Activated naive CD8-positive, alpha-beta T cell treated with anti-CD3 and anti-CD28 coated beads, Interleukin-2, amount 10 ng/mL, durations not matched to agents 7 days and 5 days (primary cell): Measurements from ENCODE around the gene NPC1L1. TPM values are rescaled to one million over a fixed set of nuclear protein-coding genes. Genes with fewer than 3 reads are reported as not detected.
A peak's percentile ranks its signal among the peaks of the same experiment; 100 is the strongest.
"Not testable (repeated sequence)": the region's sequence is repeated elsewhere in the genome, so short reads cannot be mapped to it uniquely, and the experiment has no call there.

Experiments used
- ATAC-seq: fragments of 150-1000 bp; cut with Tn5 transposase; one replicate; pipeline ENCODE4 v1.10.0; 2021; ENCODE audit warnings: low read depth, moderate library complexity
- POLR2A ChIA-PET: fragments of 350-600 bp; sonication (Branson Sonifier 250); formaldehyde crosslinking; loops from one replicate; lab custom pipeline; 2021; ENCODE audit warnings: antibody characterized with exemption; lab: Charles Lee
- DNase-seq: peaks from one replicate; pipeline ENCODE4 v3.0.0; 2021
- H3K27ac Mint-ChIP-seq: one replicate; pipeline ENCODE4 v1.8.0; 2022; ENCODE audit warnings: mild to moderate bottlenecking, mixed read lengths
- H3K27me3 Mint-ChIP-seq: one replicate; pipeline ENCODE4 v1.8.0; 2022; ENCODE audit warnings: mild to moderate bottlenecking, moderate library complexity, mixed read lengths
- H3K36me3 Mint-ChIP-seq: one replicate; pipeline ENCODE4 v1.8.0; 2021; ENCODE audit warnings: mild to moderate bottlenecking, mixed read lengths
- H3K4me1 Mint-ChIP-seq: one replicate; pipeline ENCODE4 v1.8.0; 2021; ENCODE audit warnings: mixed read lengths
- H3K4me3 Mint-ChIP-seq: one replicate; pipeline ENCODE4 v1.8.0; 2022; ENCODE audit warnings: mild to moderate bottlenecking, moderate library complexity, mixed read lengths
- H3K9me3 Mint-ChIP-seq: one replicate; pipeline ENCODE4 v1.8.0; 2021; ENCODE audit warnings: mixed read lengths
- total RNA-seq, 2 experiments: library from RNA; stranded (reverse); gene quantifications; one replicate each; pipeline ENCODE4 v1.2.3, GENCODE V29; 2021

NPC1L1 gene
- total RNA-seq, 2 experiments from 2014 or later = 0.11 TPM; not detected in 1

GRCh38 chr7:44573464-44574286 lies 32.5 kb upstream of the NPC1L1 start, which contains the start of gene DDX56:
Gene DDX56, minus strand, starts transcription at chr7:44573908. Its CDS starts 13 bp downstream, at chr7:44573895.
- ATAC-seq (peak; percentile 97), DNase-seq (peak; percentile 90)
- Mint-ChIP-seq H3K36me3 (peaks cover 33% of the 10 kb centered on the region), H3K27ac (peak within 1 kb of the TSS; percentile 95), H3K4me1 (peaks cover 23% of the 10 kb centered on the region), H3K27me3 (no peaks in the 10 kb centered on the region), H3K4me3 (peak within 1 kb of the TSS; percentile 96), H3K9me3 (no peaks in the 10 kb centered on the region)
- POLR2A ChIA-PET = interaction anchor here (0.5 to 2.5 kb wide), 17 partner anchors 8 to 402 kb away, joined by 3 to 25 read pairs (median 4); partner anchors contain the start of genes H2AZ2, NUDCD3, OGDH and PURB

GRCh38 chr7:44572771-44573170 lies 31.6 kb upstream of the NPC1L1 start:
- Mint-ChIP-seq H3K36me3 (peaks cover 27% of the 10 kb centered on the region), H3K4me3 (peak overlapping the region; percentile 96), H3K27me3 (no peaks in the 10 kb centered on the region), H3K9me3 (no peaks in the 10 kb centered on the region), H3K27ac (peak overlapping the region; percentile 95), H3K4me1 (peaks cover 23% of the 10 kb centered on the region)
- POLR2A ChIA-PET = interaction anchor here (1.0 to 2.5 kb wide), 7 partner anchors 7 to 539 kb away, joined by 3 to 25 read pairs (median 7); partner anchors contain the start of genes H2AZ2, NUDCD3, TBRG4 and TMED4
- DNase-seq = no peak
- no peak for ATAC-seq

- H3K4me1 Mint-ChIP-seq = peaks cover 22% of the 10 kb centered on the region
- POLR2A ChIA-PET = interaction anchor here (1.5 kb wide), 1 partner anchor 12 kb away, joined by 4 read pairs; the partner anchor contains the start of gene TMED4
- no peaks in the 10 kb centered on the region for H3K27me3 Mint-ChIP-seq
- no peak for DNase-seq
- no peak overlapping the region for H3K27ac Mint-ChIP-seq
- H3K9me3 Mint-ChIP-seq = no peaks in the 10 kb centered on the region
- ATAC-seq = no peak
- H3K36me3 Mint-ChIP-seq = peaks cover 24% of the 10 kb centered on the region
- no peak overlapping the region for H3K4me3 Mint-ChIP-seq
Observed at GRCh38 chr7:44569959-44570358, 28.8 kb upstream of the NPC1L1 start.

- POLR2A ChIA-PET = no interaction called here
Observed at GRCh38 chr7:44568771-44569560, 27.8 kb upstream of the NPC1L1 start.

GRCh38 chr7:44567884-44568283 lies 26.8 kb upstream of the NPC1L1 start:
- no peak for ATAC-seq
- Mint-ChIP-seq H3K27me3 (no peaks in the 10 kb centered on the region), H3K4me1 (peaks cover 15% of the 10 kb centered on the region), H3K36me3 (peaks cover 30% of the 10 kb centered on the region), H3K9me3 (no peaks in the 10 kb centered on the region), H3K4me3 (no peak overlapping the region), H3K27ac (no peak overlapping the region)
- POLR2A ChIA-PET = no interaction called here
- DNase-seq = no peak

More at GRCh38 chr7:44568771-44569560, 27.8 kb upstream of the NPC1L1 start:
- Mint-ChIP-seq H3K4me1 (peaks cover 19% of the 10 kb centered on the region), H3K27ac (peak overlapping the region; percentile 40), H3K36me3 (peaks cover 32% of the 10 kb centered on the region), H3K27me3 (no peaks in the 10 kb centered on the region), H3K4me3 (no peak overlapping the region), H3K9me3 (no peaks in the 10 kb centered on the region)
- DNase-seq = no peak
- no peak for ATAC-seq

- Mint-ChIP-seq H3K27ac (no peak overlapping the region), H3K9me3 (no peaks in the 10 kb centered on the region), H3K4me3 (no peak overlapping the region), H3K4me1 (peaks cover 9% of the 10 kb centered on the region), H3K36me3 (peaks cover 24% of the 10 kb centered on the region), H3K27me3 (no peaks in the 10 kb centered on the region)
- POLR2A ChIA-PET = no interaction called here
- DNase-seq (no peak), ATAC-seq (no peak)
Observed at GRCh38 chr7:44566680-44567079, 25.6 kb upstream of the NPC1L1 start.

GRCh38 chr7:44565795-44566559 lies 24.8 kb upstream of the NPC1L1 start:
- peaks cover 21% of the 10 kb centered on the region for H3K36me3 Mint-ChIP-seq
- H3K27ac Mint-ChIP-seq = peak overlapping the region; percentile 71
- DNase-seq = no peak

GRCh38 chr7:44565097-44565794 lies 24.1 kb upstream of the NPC1L1 start:
- Mint-ChIP-seq H3K36me3 (peaks cover 21% of the 10 kb centered on the region), H3K9me3 (no peaks in the 10 kb centered on the region), H3K27me3 (no peaks in the 10 kb centered on the region), H3K4me1 (peaks cover 9% of the 10 kb centered on the region), H3K27ac (peak overlapping the region; percentile 71), H3K4me3 (no peak overlapping the region)
- DNase-seq (peak; percentile 77), ATAC-seq (peak; percentile 81)
- POLR2A ChIA-PET = interaction anchor here (0.6 to 2.0 kb wide), 7 partner anchors 8 to 576 kb away, joined by 3 to 16 read pairs (median 6); partner anchors contain the start of genes DDX56 and H2AZ2

More at GRCh38 chr7:44565795-44566559, 24.8 kb upstream of the NPC1L1 start:
- Mint-ChIP-seq H3K27me3 (no peaks in the 10 kb centered on the region), H3K4me3 (no peak overlapping the region), H3K4me1 (peaks cover 9% of the 10 kb centered on the region), H3K9me3 (no peaks in the 10 kb centered on the region)
- ATAC-seq = peak; percentile 41
- POLR2A ChIA-PET = interaction anchor here (0.6 to 2.0 kb wide), 7 partner anchors 8 to 577 kb away, joined by 3 to 16 read pairs (median 6); partner anchors contain the start of genes DDX56 and H2AZ2

GRCh38 chr7:44564606-44565005 lies 23.5 kb upstream of the NPC1L1 start:
- Mint-ChIP-seq H3K9me3 (no peaks in the 10 kb centered on the region), H3K27me3 (no peaks in the 10 kb centered on the region), H3K27ac (no peak overlapping the region), H3K4me3 (no peak overlapping the region), H3K36me3 (peaks cover 18% of the 10 kb centered on the region), H3K4me1 (peaks cover 9% of the 10 kb centered on the region)
- DNase-seq = no peak
- POLR2A ChIA-PET = interaction anchor here (1.4 to 2.0 kb wide), 4 partner anchors 9 to 323 kb away, joined by 6 to 16 read pairs (median 7); partner anchors contain the start of genes DDX56 and H2AZ2
- no peak for ATAC-seq

GRCh38 chr7:44563171-44563679 lies 22.1 kb upstream of the NPC1L1 start:
- no peaks in the 10 kb centered on the region for H3K27me3 Mint-ChIP-seq
- peaks cover 12% of the 10 kb centered on the region for H3K36me3 Mint-ChIP-seq
- H3K4me3 Mint-ChIP-seq = no peak overlapping the region
- no peak overlapping the region for H3K27ac Mint-ChIP-seq
- H3K4me1 Mint-ChIP-seq = peaks cover 6% of the 10 kb centered on the region
- ATAC-seq (no peak), DNase-seq (no peak)
- no peaks in the 10 kb centered on the region for H3K9me3 Mint-ChIP-seq
- POLR2A ChIA-PET = no interaction called here

GRCh38 chr7:44562622-44562962 lies 21.5 kb upstream of the NPC1L1 start:
- not testable (repeated sequence) for H3K4me1 Mint-ChIP-seq, DNase-seq, H3K9me3 Mint-ChIP-seq, H3K4me3 Mint-ChIP-seq, H3K27ac Mint-ChIP-seq, ATAC-seq, H3K27me3 Mint-ChIP-seq
- POLR2A ChIA-PET = interaction anchor here (0.7 kb wide), 1 partner anchor 72 kb away, joined by 5 read pairs; no protein-coding TSS in a partner anchor
- peaks cover 12% of the 10 kb centered on the region for H3K36me3 Mint-ChIP-seq
